Activated B cell treated with CpG ODN at 0.5 μM for 24 hours (primary cell): ENCODE results near the gene RAB3A. TPM values are rescaled to one million over a fixed set of nuclear protein-coding genes. Genes with fewer than 3 reads are reported as not detected.

Experiments used
- ATAC-seq: fragments of 200-7000 bp; cut with Tn5 transposase; one replicate; pipeline ENCODE4 v1.10.0; 2021; ENCODE audit warnings: low read depth, mild to moderate bottlenecking, moderate library complexity
- CTCF ChIA-PET: fragments of 350-600 bp; sonication (Branson Sonifier 250); formaldehyde crosslinking; loops from one replicate; lab custom pipeline; 2021; ENCODE audit warnings: antibody characterized with exemption; lab: Charles Lee
- POLR2A ChIA-PET: fragments of 350-600 bp; sonication (Branson Sonifier 250); formaldehyde crosslinking; loops from one replicate; lab custom pipeline; 2021; ENCODE audit warnings: antibody characterized with exemption; lab: Charles Lee
- DNase-seq: peaks from one replicate; pipeline ENCODE4 v3.0.0; 2022
- H3K27ac Mint-ChIP-seq: one replicate; pipeline ENCODE4 v1.8.0; 2020; ENCODE audit warnings: mixed read lengths
- H3K27me3 Mint-ChIP-seq: one replicate; pipeline ENCODE4 v1.8.0; 2021; ENCODE audit warnings: mixed read lengths
- H3K36me3 Mint-ChIP-seq: one replicate; pipeline ENCODE4 v1.8.0; 2021; ENCODE audit warnings: low read depth, mixed read lengths
- H3K4me1 Mint-ChIP-seq: one replicate; pipeline ENCODE4 v1.8.0; 2021; ENCODE audit warnings: mixed read lengths
- H3K4me3 Mint-ChIP-seq: one replicate; pipeline ENCODE4 v1.8.0; 2020; ENCODE audit warnings: mild to moderate bottlenecking, mixed read lengths
- H3K9me3 Mint-ChIP-seq: one replicate; pipeline ENCODE4 v1.8.0; 2020; ENCODE audit warnings: mixed read lengths
- CTCF ChIP-seq: fragments of 200-600 bp; IDR thresholded peaks from one replicate; pipeline ENCODE4 v1.8.0; 2022; ENCODE audit warnings: antibody characterized with exemption, mild to moderate bottlenecking
- intact Hi-C: fragments of 100-400 bp; cut with micrococcal nuclease; formaldehyde crosslinking; loops from one replicate; pipeline ENCODE4 v1.15.1; 2024
- total RNA-seq: library from RNA; stranded (reverse); gene quantifications from 2 replicates; pipeline ENCODE4 v1.2.3, GENCODE V29; 2022

Gene RAB3A
- total RNA-seq, 1 donor from 2014 or later: 4.1 TPM

GRCh38 chr19:18158467-18158866 is 45.4 kb downstream of the RAB3A start:
- peaks cover 14% of the 10 kb centered on the region for H3K36me3 Mint-ChIP-seq
- DNase-seq (no peak), ATAC-seq (no peak)
- no peaks in the 10 kb centered on the region for H3K9me3 Mint-ChIP-seq
- intact Hi-C loops: no loop called here
- H3K27me3 Mint-ChIP-seq: no peaks in the 10 kb centered on the region
- ChIA-PET CTCF (no interaction called here), POLR2A (interaction anchor here (1.3 kb wide), 1 partner anchor 33 kb away, joined by 8 read pairs; no protein-coding TSS in a partner anchor)
- H3K27ac Mint-ChIP-seq: no peak overlapping the region
- TF ChIP-seq CTCF: no peak
- peaks cover 25% of the 10 kb centered on the region for H3K4me1 Mint-ChIP-seq
- H3K4me3 Mint-ChIP-seq: no peak overlapping the region

GRCh38 chr19:18157465-18158063 is 46.3 kb downstream of the RAB3A start:
- Mint-ChIP-seq H3K36me3 (peaks cover 11% of the 10 kb centered on the region), H3K4me1 (peaks cover 25% of the 10 kb centered on the region), H3K27me3 (no peaks in the 10 kb centered on the region), H3K27ac (no peak overlapping the region), H3K9me3 (no peaks in the 10 kb centered on the region), H3K4me3 (no peak overlapping the region)
- ChIA-PET POLR2A (interaction anchor here (0.5 to 1.3 kb wide), 2 partner anchors 34 to 122 kb away, joined by 3 to 8 read pairs; no protein-coding TSS in a partner anchor), CTCF (no interaction called here)
- intact Hi-C loops: no loop called here
- DNase-seq: no peak
- TF ChIP-seq CTCF: no peak
- no peak for ATAC-seq

- Mint-ChIP-seq H3K4me3 (no peak overlapping the region), H3K27me3 (no peaks in the 10 kb centered on the region), H3K36me3 (peaks cover 12% of the 10 kb centered on the region), H3K27ac (no peak overlapping the region), H3K9me3 (no peaks in the 10 kb centered on the region), H3K4me1 (peaks cover 28% of the 10 kb centered on the region)
- ChIA-PET POLR2A (interaction anchor here (1.3 kb wide), 1 partner anchor 34 kb away, joined by 8 read pairs; no protein-coding TSS in a partner anchor), CTCF (no interaction called here)
- intact Hi-C loops: no loop called here
- TF ChIP-seq CTCF: no peak
- DNase-seq: no peak
- no peak for ATAC-seq
Observed at GRCh38 chr19:18156841-18157464, 46.9 kb downstream of the RAB3A start.

- no peak for ATAC-seq
- TF ChIP-seq CTCF: no peak
- no peak for DNase-seq
- peaks cover 29% of the 10 kb centered on the region for H3K4me1 Mint-ChIP-seq
- no peaks in the 10 kb centered on the region for H3K27me3 Mint-ChIP-seq
- intact Hi-C loops: no loop called here
- no peaks in the 10 kb centered on the region for H3K9me3 Mint-ChIP-seq
- CTCF ChIA-PET: no interaction called here
- H3K36me3 Mint-ChIP-seq: peaks cover 12% of the 10 kb centered on the region
- H3K27ac Mint-ChIP-seq: no peak overlapping the region
- H3K4me3 Mint-ChIP-seq: no peak overlapping the region
- POLR2A ChIA-PET: no interaction called here
Observed at GRCh38 chr19:18156268-18156667, 47.6 kb downstream of the RAB3A start.
